GM18499 (cell line): ENCODE measurements around the gene TMEM72.

ENCODE experiments used
- ATAC-seq: cut with Tn5 transposase; IDR thresholded peaks from one replicate; pipeline ENCODE4 v1.9.1; 2021; ENCODE audit warnings: moderate number of reproducible peaks; ENCODE audit not compliant: insufficient read depth, unreplicated experiment

The TMEM72 gene

GRCh38 chr10:44888886-44889285, 22.3 kb upstream of the TMEM72 start:
- no peak for ATAC-seq

- no peak for ATAC-seq
Observed at GRCh38 chr10:44889834-44890233, 21.3 kb upstream of the TMEM72 start.

- no peak for ATAC-seq
Observed at GRCh38 chr10:44890696-44891563, 20.2 kb upstream of the TMEM72 start.

- ATAC-seq = no peak
Observed at GRCh38 chr10:44891721-44892120, 19.4 kb upstream of the TMEM72 start.

- no peak for ATAC-seq
Observed at GRCh38 chr10:44893604-44894468, 17.3 kb upstream of the TMEM72 start.

- ATAC-seq = no peak
Observed at GRCh38 chr10:44894691-44895090, 16.4 kb upstream of the TMEM72 start.

GRCh38 chr10:44895280-44895679, 15.9 kb upstream of the TMEM72 start:
- ATAC-seq = no peak

GRCh38 chr10:44897049-44897448, 14.1 kb upstream of the TMEM72 start:
- no peak for ATAC-seq

GRCh38 chr10:44898665-44899064, 12.5 kb upstream of the TMEM72 start:
- ATAC-seq = no peak

- ATAC-seq = no peak
Observed at GRCh38 chr10:44899450-44900080, 11.6 kb upstream of the TMEM72 start.

- ATAC-seq = no peak
Observed at GRCh38 chr10:44902941-44903545, 8.1 kb upstream of the TMEM72 start.

GRCh38 chr10:44906486-44906885, 4.7 kb upstream of the TMEM72 start:
- no peak for ATAC-seq

GRCh38 chr10:44907556-44907955, 3.6 kb upstream of the TMEM72 start:
- no peak for ATAC-seq

GRCh38 chr10:44908066-44908749, 2.9 kb upstream of the TMEM72 start:
- no peak for ATAC-seq

- no peak for ATAC-seq
Observed at GRCh38 chr10:44908936-44909630, 2.1 kb upstream of the TMEM72 start.

- no peak for ATAC-seq
Observed at GRCh38 chr10:44909910-44910309, 1.2 kb upstream of the TMEM72 start.

- ATAC-seq = no peak
Observed at GRCh38 chr10:44910602-44911001, 535 bp upstream of the TMEM72 start.

- ATAC-seq = no peak
Observed at GRCh38 chr10:44911951-44912350, 814 bp downstream of the TMEM72 start.

GRCh38 chr10:44913350-44914081, 2.4 kb downstream of the TMEM72 start:
- no peak for ATAC-seq
